ENCODE data around the gene CCSER1.
"Not testable (repeated sequence)": the region's sequence is repeated elsewhere in the genome, so short reads cannot be mapped to it uniquely, and the experiment has no call there.

The CCSER1 gene

GRCh38 chr4:91185061-91185460 lies 1057.9 kb downstream of the CCSER1 start:
- not testable (repeated sequence) for DNase-seq (ENCODE audit: low read depth); H3K4me3 ChIP-seq (ENCODE audit: low read length); H3K9ac ChIP-seq (ENCODE audit: low read length); H3K9me3 ChIP-seq (ENCODE audit: control insufficient read depth, low read length); H3K36me3 ChIP-seq (ENCODE audit: control insufficient read depth, insufficient read depth, low read length, severe bottlenecking); H3K27me3 ChIP-seq (replicated peaks; ENCODE audit: control insufficient read depth, insufficient read depth, low read length); H3K4me1 ChIP-seq (ENCODE audit: control insufficient read depth, insufficient read depth, low read length)

- H3K4me1 ChIP-seq (ENCODE audit: control insufficient read depth, insufficient read depth, low read length) = no peaks in the 10 kb centered on the region
- DNase-seq (ENCODE audit: low read depth) = no peak
- H3K4me3 ChIP-seq (ENCODE audit: low read length) = peak overlapping the region; percentile 66
- H3K9ac ChIP-seq (ENCODE audit: low read length) = no peak overlapping the region
- no peaks in the 10 kb centered on the region for H3K36me3 ChIP-seq (ENCODE audit: control insufficient read depth, insufficient read depth, low read length, severe bottlenecking)
- H3K9me3 ChIP-seq (ENCODE audit: control insufficient read depth, low read length) = no peaks in the 10 kb centered on the region
- no peaks in the 10 kb centered on the region for H3K27me3 ChIP-seq (replicated peaks; ENCODE audit: control insufficient read depth, insufficient read depth, low read length)
These were observed 1071.8 kb downstream of the CCSER1 start for GRCh38 chr4:91198951-91199350.

- Histone ChIP-seq H3K4me1 (ENCODE audit: control insufficient read depth, insufficient read depth, low read length) (no peaks in the 10 kb centered on the region), H3K4me3 (ENCODE audit: low read length) (no peak overlapping the region), H3K9me3 (ENCODE audit: control insufficient read depth, low read length) (no peaks in the 10 kb centered on the region)
These were observed 1080.3 kb downstream of the CCSER1 start for GRCh38 chr4:91207535-91207934.

GRCh38 chr4:91212211-91212610 lies 1085.0 kb downstream of the CCSER1 start:
- Histone ChIP-seq H3K27me3 (replicated peaks; ENCODE audit: control insufficient read depth, insufficient read depth, low read length) (no peaks in the 10 kb centered on the region), H3K4me1 (ENCODE audit: control insufficient read depth, insufficient read depth, low read length) (no peaks in the 10 kb centered on the region), H3K4me3 (ENCODE audit: low read length) (no peak overlapping the region), H3K9ac (ENCODE audit: low read length) (no peak overlapping the region), H3K36me3 (ENCODE audit: control insufficient read depth, insufficient read depth, low read length, severe bottlenecking) (no peaks in the 10 kb centered on the region), H3K9me3 (ENCODE audit: control insufficient read depth, low read length) (no peaks in the 10 kb centered on the region)
- no peak for DNase-seq (ENCODE audit: low read depth)

More at GRCh38 chr4:91207535-91207934, 1080.3 kb downstream of the CCSER1 start:
- Histone ChIP-seq H3K36me3 (ENCODE audit: control insufficient read depth, insufficient read depth, low read length, severe bottlenecking) (no peaks in the 10 kb centered on the region), H3K9ac (ENCODE audit: low read length) (no peak overlapping the region), H3K27me3 (replicated peaks; ENCODE audit: control insufficient read depth, insufficient read depth, low read length) (no peaks in the 10 kb centered on the region)
- DNase-seq (ENCODE audit: low read depth) = no peak

- DNase-seq (ENCODE audit: low read depth); H3K27me3 ChIP-seq (replicated peaks; ENCODE audit: control insufficient read depth, insufficient read depth, low read length); H3K4me3 ChIP-seq (ENCODE audit: low read length); H3K9me3 ChIP-seq (ENCODE audit: control insufficient read depth, low read length); H3K9ac ChIP-seq (ENCODE audit: low read length); H3K36me3 ChIP-seq (ENCODE audit: control insufficient read depth, insufficient read depth, low read length, severe bottlenecking); H3K4me1 ChIP-seq (ENCODE audit: control insufficient read depth, insufficient read depth, low read length): not testable (repeated sequence)
These were observed 1090.7 kb downstream of the CCSER1 start for GRCh38 chr4:91217831-91218403.

GRCh38 chr4:91220315-91220714 lies 1093.1 kb downstream of the CCSER1 start:
- no peak overlapping the region for H3K4me3 ChIP-seq (ENCODE audit: low read length)
- no peak for DNase-seq (ENCODE audit: low read depth)
- no peaks in the 10 kb centered on the region for H3K9me3 ChIP-seq (ENCODE audit: control insufficient read depth, low read length)
- H3K27me3 ChIP-seq (replicated peaks; ENCODE audit: control insufficient read depth, insufficient read depth, low read length) = no peaks in the 10 kb centered on the region
- no peaks in the 10 kb centered on the region for H3K4me1 ChIP-seq (ENCODE audit: control insufficient read depth, insufficient read depth, low read length)
- no peaks in the 10 kb centered on the region for H3K36me3 ChIP-seq (ENCODE audit: control insufficient read depth, insufficient read depth, low read length, severe bottlenecking)
- no peak overlapping the region for H3K9ac ChIP-seq (ENCODE audit: low read length)

- Histone ChIP-seq H3K36me3 (ENCODE audit: control insufficient read depth, insufficient read depth, low read length, severe bottlenecking) (no peaks in the 10 kb centered on the region), H3K9ac (ENCODE audit: low read length) (no peak overlapping the region), H3K4me3 (ENCODE audit: low read length) (no peak overlapping the region), H3K9me3 (ENCODE audit: control insufficient read depth, low read length) (no peaks in the 10 kb centered on the region), H3K4me1 (ENCODE audit: control insufficient read depth, insufficient read depth, low read length) (no peaks in the 10 kb centered on the region), H3K27me3 (replicated peaks; ENCODE audit: control insufficient read depth, insufficient read depth, low read length) (no peaks in the 10 kb centered on the region)
- DNase-seq (ENCODE audit: low read depth) = no peak
These were observed 1094.8 kb downstream of the CCSER1 start for GRCh38 chr4:91222014-91222413.

- no peak overlapping the region for H3K9ac ChIP-seq (ENCODE audit: low read length)
- H3K4me3 ChIP-seq (ENCODE audit: low read length) = no peak overlapping the region
- no peaks in the 10 kb centered on the region for H3K9me3 ChIP-seq (ENCODE audit: control insufficient read depth, low read length)
- H3K4me1 ChIP-seq (ENCODE audit: control insufficient read depth, insufficient read depth, low read length) = no peaks in the 10 kb centered on the region
- H3K27me3 ChIP-seq (replicated peaks; ENCODE audit: control insufficient read depth, insufficient read depth, low read length) = no peaks in the 10 kb centered on the region
- DNase-seq (ENCODE audit: low read depth) = no peak
- no peaks in the 10 kb centered on the region for H3K36me3 ChIP-seq (ENCODE audit: control insufficient read depth, insufficient read depth, low read length, severe bottlenecking)
These were observed 1099.7 kb downstream of the CCSER1 start for GRCh38 chr4:91226867-91227266.

- Histone ChIP-seq H3K4me1 (ENCODE audit: control insufficient read depth, insufficient read depth, low read length) (no peaks in the 10 kb centered on the region), H3K36me3 (ENCODE audit: control insufficient read depth, insufficient read depth, low read length, severe bottlenecking) (no peaks in the 10 kb centered on the region), H3K9ac (ENCODE audit: low read length) (no peak overlapping the region), H3K27me3 (replicated peaks; ENCODE audit: control insufficient read depth, insufficient read depth, low read length) (no peaks in the 10 kb centered on the region), H3K9me3 (ENCODE audit: control insufficient read depth, low read length) (no peaks in the 10 kb centered on the region), H3K4me3 (ENCODE audit: low read length) (no peak overlapping the region)
- DNase-seq (ENCODE audit: low read depth) = no peak
These were observed 1101.5 kb downstream of the CCSER1 start for GRCh38 chr4:91228659-91229058.

- Histone ChIP-seq H3K4me1 (ENCODE audit: control insufficient read depth, insufficient read depth, low read length) (no peaks in the 10 kb centered on the region), H3K36me3 (ENCODE audit: control insufficient read depth, insufficient read depth, low read length, severe bottlenecking) (no peaks in the 10 kb centered on the region), H3K4me3 (ENCODE audit: low read length) (no peak overlapping the region), H3K9ac (ENCODE audit: low read length) (no peak overlapping the region), H3K9me3 (ENCODE audit: control insufficient read depth, low read length) (no peaks in the 10 kb centered on the region), H3K27me3 (replicated peaks; ENCODE audit: control insufficient read depth, insufficient read depth, low read length) (no peaks in the 10 kb centered on the region)
- DNase-seq (ENCODE audit: low read depth) = no peak
These were observed 1106.0 kb downstream of the CCSER1 start for GRCh38 chr4:91233164-91233563.

GRCh38 chr4:91243132-91243531 lies 1115.9 kb downstream of the CCSER1 start:
- Histone ChIP-seq H3K9me3 (ENCODE audit: control insufficient read depth, low read length) (no peaks in the 10 kb centered on the region), H3K4me3 (ENCODE audit: low read length) (no peak overlapping the region), H3K9ac (ENCODE audit: low read length) (no peak overlapping the region), H3K36me3 (ENCODE audit: control insufficient read depth, insufficient read depth, low read length, severe bottlenecking) (no peaks in the 10 kb centered on the region), H3K27me3 (replicated peaks; ENCODE audit: control insufficient read depth, insufficient read depth, low read length) (no peaks in the 10 kb centered on the region), H3K4me1 (ENCODE audit: control insufficient read depth, insufficient read depth, low read length) (no peaks in the 10 kb centered on the region)
- DNase-seq (ENCODE audit: low read depth) = no peak

- Histone ChIP-seq H3K4me3 (ENCODE audit: low read length) (no peak overlapping the region), H3K9ac (ENCODE audit: low read length) (no peak overlapping the region), H3K4me1 (ENCODE audit: control insufficient read depth, insufficient read depth, low read length) (peaks cover 2% of the 10 kb centered on the region), H3K9me3 (ENCODE audit: control insufficient read depth, low read length) (no peaks in the 10 kb centered on the region), H3K27me3 (replicated peaks; ENCODE audit: control insufficient read depth, insufficient read depth, low read length) (no peaks in the 10 kb centered on the region), H3K36me3 (ENCODE audit: control insufficient read depth, insufficient read depth, low read length, severe bottlenecking) (no peaks in the 10 kb centered on the region)
- DNase-seq (ENCODE audit: low read depth) = no peak
These were observed 1128.8 kb downstream of the CCSER1 start for GRCh38 chr4:91256043-91256442.

Measured in adipocyte (in vitro differentiated cells).